HUES64 (cell line): Measurements from ENCODE around the gene IGSF6.

ENCODE experiments used
- H3K27ac ChIP-seq: 2 replicates; pipeline ENCODE4 v1.7.0; 2013; ENCODE audit warnings: low read depth, low read length, inconsistent platforms
- H3K27me3 ChIP-seq: 2 replicates; pipeline ENCODE4 v1.6.1; 2013; ENCODE audit warnings: mild to moderate bottlenecking, low read length; ENCODE audit not compliant: insufficient read depth
- H3K36me3 ChIP-seq: 2 replicates; pipeline ENCODE4 v1.6.1; 2013; ENCODE audit warnings: mild to moderate bottlenecking, low read length; ENCODE audit not compliant: insufficient read depth
- H3K4me1 ChIP-seq: 2 replicates; pipeline ENCODE4 v1.6.1; 2013; ENCODE audit warnings: mild to moderate bottlenecking, low read length, moderate library complexity; ENCODE audit not compliant: insufficient read depth
- H3K4me3 ChIP-seq: 2 replicates; pipeline ENCODE4 v1.5.1; 2013; ENCODE audit warnings: mild to moderate bottlenecking, low read length, moderate library complexity
- H3K9ac ChIP-seq: 2 replicates; pipeline ENCODE4 v1.6.1; 2013; ENCODE audit warnings: mild to moderate bottlenecking, low read depth, low read length
- H3K9me3 ChIP-seq: 2 replicates; pipeline ENCODE4 v1.6.1; 2013; ENCODE audit warnings: low read depth, low read length; ENCODE audit not compliant: insufficient read depth
- WGBS: fragments of 150-250, 120-280 bp; methylation state at CpG from one replicate; pipeline ENCODE4 v1.1.7; 2013; ENCODE audit warnings: missing lambda C conversion rate; 5-methylcytosine and 5-hydroxymethylcytosine counted together

Gene IGSF6

GRCh38 chr16:21598701-21599121 is 53.7 kb downstream of the IGSF6 start:
- H3K27me3 ChIP-seq = no peaks in the 10 kb centered on the region
- H3K4me1 ChIP-seq = peaks cover 10% of the 10 kb centered on the region
- 7% methylated on average over 13 of the region's 13 CpGs for WGBS
- H3K9me3 ChIP-seq = no peaks in the 10 kb centered on the region
- H3K4me3 ChIP-seq = peak overlapping the region; percentile 95
- H3K9ac ChIP-seq = peak overlapping the region; percentile 90
- H3K27ac ChIP-seq = peak overlapping the region; percentile 82
- no peaks in the 10 kb centered on the region for H3K36me3 ChIP-seq

- Histone ChIP-seq H3K9me3 (no peaks in the 10 kb centered on the region), H3K27me3 (no peaks in the 10 kb centered on the region), H3K9ac (peak overlapping the region; percentile 90; the same call in 1 of the 2 replicates), H3K27ac (no peak overlapping the region), H3K4me3 (peak overlapping the region; percentile 95), H3K4me1 (peaks cover 10% of the 10 kb centered on the region), H3K36me3 (no peaks in the 10 kb centered on the region)
- 95% methylated on average over 12 of the region's 12 CpGs for WGBS
Observed at GRCh38 chr16:21598206-21598605, 54.2 kb downstream of the IGSF6 start.

GRCh38 chr16:21597561-21598030 is 54.8 kb downstream of the IGSF6 start:
- H3K9ac ChIP-seq = no peak overlapping the region
- no peaks in the 10 kb centered on the region for H3K9me3 ChIP-seq
- H3K36me3 ChIP-seq = no peaks in the 10 kb centered on the region
- no peak overlapping the region for H3K4me3 ChIP-seq
- H3K27ac ChIP-seq = no peak overlapping the region
- WGBS = 82% methylated on average over 2 of the region's 2 CpGs
- peaks cover 10% of the 10 kb centered on the region for H3K4me1 ChIP-seq
- no peaks in the 10 kb centered on the region for H3K27me3 ChIP-seq

DNA sequence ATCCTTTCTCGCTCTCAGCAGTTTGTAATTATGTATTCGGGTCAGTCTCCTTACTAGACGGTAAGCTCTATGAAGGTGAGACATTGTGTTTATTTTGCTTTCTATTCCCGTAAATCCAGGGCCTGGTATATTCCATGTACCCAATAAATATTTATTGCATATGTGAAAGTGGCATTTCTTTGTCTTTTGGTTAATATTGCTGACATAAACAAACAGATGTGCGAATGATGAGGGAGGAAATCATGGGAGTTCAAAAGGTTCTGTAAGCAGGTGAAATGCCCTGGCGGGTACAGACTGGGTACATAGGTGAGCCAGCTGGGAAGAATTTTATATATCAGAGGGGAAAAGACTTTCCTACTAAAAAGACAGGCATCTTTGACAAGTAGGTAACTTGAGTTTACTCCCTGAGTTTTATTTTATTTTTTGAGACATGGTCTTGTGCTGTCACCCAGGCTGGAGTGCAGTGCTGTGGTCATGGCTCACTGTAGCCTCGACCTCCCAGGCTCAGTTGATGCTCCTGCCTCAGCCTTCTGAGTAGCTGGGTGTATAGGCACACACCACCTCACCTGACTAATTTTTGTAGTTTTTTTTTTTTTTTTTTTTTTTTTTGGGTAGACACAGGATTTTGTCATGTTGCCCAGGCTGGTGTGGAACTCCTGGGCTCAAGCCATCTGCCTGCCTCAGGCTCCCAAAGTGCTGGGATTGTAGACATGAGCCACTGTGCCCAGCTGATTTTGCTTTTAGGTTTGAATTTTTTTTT is 58.7 kb downstream of the IGSF6 start:
- Histone ChIP-seq H3K4me3 (no peak overlapping the region), H3K27me3 (no peaks in the 10 kb centered on the region), H3K27ac (no peak overlapping the region), H3K9ac (no peak overlapping the region), H3K36me3 (no peaks in the 10 kb centered on the region), H3K4me1 (peaks cover 4% of the 10 kb centered on the region; the same call in 1 of the 2 replicates), H3K9me3 (no peaks in the 10 kb centered on the region)
- 89% methylated on average over 6 of the region's 7 CpGs for WGBS

DNA sequence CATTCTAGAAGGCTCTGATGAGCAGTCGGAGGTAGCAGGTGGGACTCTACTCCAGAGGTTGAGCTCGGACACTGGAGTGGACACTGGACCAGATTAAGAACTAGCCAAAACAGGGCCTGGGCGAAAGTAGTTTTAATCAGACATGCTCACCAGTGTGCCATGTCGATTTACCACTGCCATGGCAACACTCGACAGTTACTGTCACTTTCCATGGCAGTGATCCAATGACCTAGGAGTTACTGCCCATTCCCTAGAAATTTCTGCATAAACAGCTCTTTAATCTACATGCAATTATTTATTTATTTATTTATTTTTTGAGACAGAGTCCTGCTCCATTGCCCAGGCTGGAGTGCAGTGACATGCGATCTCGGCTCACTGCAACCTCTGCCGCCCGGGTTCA is 60.2 kb downstream of the IGSF6 start:
- WGBS = 93% methylated on average over 9 of the region's 9 CpGs
- Histone ChIP-seq H3K4me3 (no peak overlapping the region), H3K36me3 (no peaks in the 10 kb centered on the region), H3K27me3 (no peaks in the 10 kb centered on the region), H3K4me1 (no peaks in the 10 kb centered on the region), H3K9me3 (no peaks in the 10 kb centered on the region), H3K9ac (no peak overlapping the region), H3K27ac (no peak overlapping the region)

GRCh38 chr16:21590796-21591195 is 61.6 kb downstream of the IGSF6 start:
- no peaks in the 10 kb centered on the region for H3K9me3 ChIP-seq
- no peaks in the 10 kb centered on the region for H3K36me3 ChIP-seq
- no peak overlapping the region for H3K9ac ChIP-seq
- no peak overlapping the region for H3K27ac ChIP-seq
- 100% methylated on average over 2 of the region's 2 CpGs for WGBS
- no peaks in the 10 kb centered on the region for H3K27me3 ChIP-seq
- no peaks in the 10 kb centered on the region for H3K4me1 ChIP-seq
- no peak overlapping the region for H3K4me3 ChIP-seq

GRCh38 chr16:21590287-21590686 is 62.1 kb downstream of the IGSF6 start:
- no peak overlapping the region for H3K4me3 ChIP-seq

DNA sequence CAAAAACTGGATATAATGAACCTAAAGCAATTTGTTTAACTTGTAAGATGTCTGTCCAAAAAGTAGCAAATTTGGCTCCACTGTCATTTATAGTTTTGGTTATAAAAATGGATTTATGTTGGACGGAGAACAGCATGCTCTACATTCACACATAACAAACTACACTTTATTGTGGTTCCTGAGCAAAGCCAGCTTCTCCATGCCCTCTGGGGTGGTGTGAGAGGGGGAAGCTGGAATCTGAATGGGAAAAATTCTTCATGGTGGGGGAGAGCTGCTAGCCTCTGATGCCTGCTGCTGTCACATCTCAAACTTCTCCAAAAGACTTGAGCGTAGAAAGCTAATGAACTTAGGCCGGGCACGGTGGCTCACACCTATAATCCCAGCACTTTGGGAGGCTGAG is 62.9 kb downstream of the IGSF6 start:
- WGBS = 86% methylated on average over 3 of the region's 4 CpGs
- Histone ChIP-seq H3K4me1 (no peaks in the 10 kb centered on the region), H3K9ac (no peak overlapping the region), H3K36me3 (no peaks in the 10 kb centered on the region), H3K27me3 (no peaks in the 10 kb centered on the region), H3K9me3 (no peaks in the 10 kb centered on the region), H3K4me3 (no peak overlapping the region), H3K27ac (no peak overlapping the region)

More at GRCh38 chr16:21590287-21590686, 62.1 kb downstream of the IGSF6 start:
- Histone ChIP-seq H3K4me1 (no peaks in the 10 kb centered on the region), H3K27me3 (no peaks in the 10 kb centered on the region), H3K36me3 (no peaks in the 10 kb centered on the region), H3K9ac (no peak overlapping the region), H3K9me3 (no peaks in the 10 kb centered on the region), H3K27ac (no peak overlapping the region)
- WGBS = 90% methylated on average over 2 of the region's 2 CpGs
